NOMO-1 (cell line): ENCODE results near the gene MYH15.
A peak's percentile ranks its signal among the peaks of the same experiment; 100 is the strongest.

Experiments used
- DNase-seq, 2 experiments: peaks; one replicate each; lab custom pipeline; 2025; ENCODE audit not compliant: unreplicated experiment in 2 of 2; lab: John Stamatoyannopoulos, UW

Gene MYH15

GRCh38 chr3:108428586-108428985 lies 81.8 kb downstream of the MYH15 start:
- no peak for DNase-seq

- no peak for DNase-seq
Observed at GRCh38 chr3:108420926-108421325, 89.5 kb downstream of the MYH15 start.

GRCh38 chr3:108416111-108416869 lies 94.1 kb downstream of the MYH15 start:
- no peak for DNase-seq

GRCh38 chr3:108415661-108416060 lies 94.7 kb downstream of the MYH15 start:
- no peak for DNase-seq

- DNase-seq, result no peak
Observed at GRCh38 chr3:108414007-108414406, 96.4 kb downstream of the MYH15 start.

GRCh38 chr3:108412121-108412750 lies 98.2 kb downstream of the MYH15 start:
- no peak for DNase-seq

GRCh38 chr3:108410531-108410984 lies 99.8 kb downstream of the MYH15 start:
- no peak for DNase-seq

- no peak for DNase-seq
Observed at GRCh38 chr3:108409800-108410178, 100.6 kb downstream of the MYH15 start.

- DNase-seq, result no peak
Observed at GRCh38 chr3:108408883-108409799, 101.3 kb downstream of the MYH15 start.

GRCh38 chr3:108407886-108408285 lies 102.5 kb downstream of the MYH15 start:
- DNase-seq, result peak; percentile 21 to 68

- DNase-seq, result peak; percentile 69 to 89
Observed at GRCh38 chr3:108406661-108407206, 103.7 kb downstream of the MYH15 start.

- peak; percentile 51 to 90 for DNase-seq
Observed at GRCh38 chr3:108406063-108406660, 104.2 kb downstream of the MYH15 start.

- DNase-seq, result no peak
Observed at GRCh38 chr3:108404368-108404767, 106.0 kb downstream of the MYH15 start.

- DNase-seq, result no peak
Observed at GRCh38 chr3:108403686-108404345, 106.6 kb downstream of the MYH15 start.

GRCh38 chr3:108403198-108403597 lies 107.2 kb downstream of the MYH15 start:
- DNase-seq, result no peak

GRCh38 chr3:108401836-108402235 lies 108.6 kb downstream of the MYH15 start:
- no peak for DNase-seq

- no peak for DNase-seq
Observed at GRCh38 chr3:108398510-108398909, 111.9 kb downstream of the MYH15 start.

GRCh38 chr3:108396336-108396735 lies 114.1 kb downstream of the MYH15 start:
- DNase-seq, result no peak

- DNase-seq, result peak; percentile 20 to 50
Observed at GRCh38 chr3:108394563-108394962, 115.8 kb downstream of the MYH15 start.

GRCh38 chr3:108394016-108394415 lies 116.4 kb downstream of the MYH15 start:
- no peak for DNase-seq
